Trophoblast cell (in vitro differentiated cells and primary cell): ENCODE data around the gene DYSF.

Experiments
- DNase-seq, 2 donors: peaks; one replicate each; pipeline ENCODE4 v3.0.0-alpha.2; 2016
- H2AFZ ChIP-seq: 2 replicates; pipeline ENCODE4 v1.6.1; 2013; ENCODE audit warnings: low read length, moderate library complexity, mild to moderate bottlenecking; ENCODE audit not compliant: insufficient read depth, poor library complexity
- H2AK5ac ChIP-seq: 2 replicates; pipeline ENCODE4 v1.6.1; 2013; ENCODE audit warnings: mild to moderate bottlenecking, low read length
- H2BK120ac ChIP-seq: 2 replicates; pipeline ENCODE4 v1.6.1; 2013; ENCODE audit warnings: low read length, mild to moderate bottlenecking, moderate library complexity; ENCODE audit not compliant: insufficient read depth, poor library complexity
- H2BK12ac ChIP-seq: 2 replicates; pipeline ENCODE4 v1.6.1; 2013; ENCODE audit warnings: mild to moderate bottlenecking, low read length, moderate library complexity
- H2BK5ac ChIP-seq: 2 replicates; pipeline ENCODE4 v1.6.1; 2013; ENCODE audit warnings: low read length, low read depth, moderate library complexity, mild to moderate bottlenecking; ENCODE audit not compliant: poor library complexity
- H3K14ac ChIP-seq: 2 replicates; pipeline ENCODE4 v1.6.1; 2013; ENCODE audit warnings: mild to moderate bottlenecking, low read length
- H3K18ac ChIP-seq: 2 replicates; pipeline ENCODE4 v1.6.1; 2013; ENCODE audit warnings: mild to moderate bottlenecking, low read length
- H3K23ac ChIP-seq: 2 replicates; pipeline ENCODE4 v1.6.1; 2013; ENCODE audit warnings: low read length
- H3K27ac ChIP-seq: 2 replicates; pipeline ENCODE4 v1.5.1; 2013; ENCODE audit warnings: low read depth, mild to moderate bottlenecking, inconsistent platforms, low read length, moderate library complexity
- H3K27me3 ChIP-seq: 2 replicates; pipeline ENCODE4 v1.6.1; 2013; ENCODE audit warnings: inconsistent platforms, mild to moderate bottlenecking, low read length, moderate library complexity; ENCODE audit not compliant: insufficient read depth
- H3K36me3 ChIP-seq, 2 experiments: 1 replicate in 1 of 2; 2 replicates in 1 of 2; pipeline ENCODE4 v1.6.1; 2013; ENCODE audit warnings: low read length in 2 of 2, mild to moderate bottlenecking in 2 of 2, moderate library complexity in 1 of 2; ENCODE audit not compliant: insufficient read depth in 2 of 2, control insufficient read depth in 1 of 2
- H3K4ac ChIP-seq: 2 replicates; pipeline ENCODE4 v1.6.1; 2013; ENCODE audit warnings: low read depth, mild to moderate bottlenecking, low read length, moderate library complexity
- H3K4me1 ChIP-seq, 2 experiments: 1 replicate in 1 of 2; 2 replicates in 1 of 2; pipeline ENCODE4 v1.6.1; 2013; ENCODE audit warnings: low read length in 2 of 2, mild to moderate bottlenecking in 2 of 2, moderate library complexity in 1 of 2; ENCODE audit not compliant: insufficient read depth in 2 of 2, control insufficient read depth in 1 of 2
- H3K4me2 ChIP-seq: 2 replicates; pipeline ENCODE4 v1.6.1; 2013; ENCODE audit warnings: inconsistent platforms, mild to moderate bottlenecking, low read length, moderate library complexity
- H3K4me3 ChIP-seq: 2 replicates; pipeline ENCODE4 v1.5.1; 2013; ENCODE audit warnings: mild to moderate bottlenecking, low read depth, low read length, inconsistent platforms
- H3K79me1 ChIP-seq: one replicate; pipeline ENCODE4 v1.6.1; 2013; ENCODE audit warnings: low read length
- H3K79me2 ChIP-seq: 2 replicates; pipeline ENCODE4 v1.6.1; 2013; ENCODE audit warnings: low read length, mild to moderate bottlenecking; ENCODE audit not compliant: control insufficient read depth, insufficient read depth, poor library complexity
- H3K9ac ChIP-seq: 2 replicates; pipeline ENCODE4 v1.6.1; 2013; ENCODE audit warnings: mild to moderate bottlenecking, low read length
- H3K9me3 ChIP-seq: 2 replicates; pipeline ENCODE4 v1.6.1; 2013; ENCODE audit warnings: low read depth, mild to moderate bottlenecking, control low read depth, inconsistent platforms, low read length; ENCODE audit not compliant: insufficient read depth
- H4K12ac ChIP-seq: 2 replicates; pipeline ENCODE4 v1.6.1; 2013; ENCODE audit warnings: low read depth, mild to moderate bottlenecking, low read length, moderate library complexity
- H4K8ac ChIP-seq: 2 replicates; pipeline ENCODE4 v1.6.1; 2013; ENCODE audit warnings: low read depth, mild to moderate bottlenecking, low read length, moderate library complexity
- H4K91ac ChIP-seq: one replicate; pipeline ENCODE4 v1.6.1; 2013; ENCODE audit warnings: low read depth, mild to moderate bottlenecking, low read length, moderate library complexity
- WGBS: extraction: QIAGEN DNeasy Blood & Tissue Kit; methylation state at CpG from one replicate; pipeline ENCODE4 v1.1.7; 2013; ENCODE audit warnings: missing lambda C conversion rate; ENCODE audit not compliant: insufficient read length, insufficient coverage; ENCODE audit errors: extremely low coverage; 5-methylcytosine and 5-hydroxymethylcytosine counted together

The DYSF gene

DNA sequence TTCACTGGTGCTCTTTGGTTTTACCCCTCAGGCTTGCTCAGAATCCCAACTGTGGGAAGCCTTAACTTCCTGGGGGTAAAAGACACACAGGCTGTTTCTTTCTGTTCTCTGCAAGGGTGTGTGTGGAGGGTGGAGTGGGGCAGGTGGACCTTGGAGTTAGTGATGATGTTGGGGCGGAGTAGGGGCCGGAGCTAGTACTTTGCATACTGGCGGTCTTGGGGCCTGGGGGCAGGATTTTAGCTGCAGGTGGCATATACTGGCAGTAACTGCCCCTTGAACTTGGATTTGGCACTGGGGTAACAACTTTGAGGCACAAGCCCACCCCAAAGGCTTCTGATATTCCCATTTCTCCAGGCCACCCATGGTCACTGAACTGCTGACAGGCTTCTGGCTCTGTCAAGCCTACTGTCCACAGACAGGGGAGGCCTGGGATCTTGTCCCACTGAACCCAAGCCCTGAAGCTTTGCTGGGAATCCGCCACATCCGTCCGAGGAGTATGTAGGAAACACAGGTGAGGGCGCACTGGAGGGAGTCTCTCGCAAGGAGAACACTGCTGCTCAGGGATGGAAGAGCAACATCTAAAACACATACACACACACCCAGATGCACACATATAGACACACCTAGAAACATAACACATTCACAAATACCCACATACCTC is 258.9 kb downstream of the DYSF start:
- WGBS = no CpG with 5 or more reads among the region's 8 CpGs
- H3K4ac ChIP-seq = no peak overlapping the region
- H2AFZ ChIP-seq = no peak overlapping the region

DNA sequence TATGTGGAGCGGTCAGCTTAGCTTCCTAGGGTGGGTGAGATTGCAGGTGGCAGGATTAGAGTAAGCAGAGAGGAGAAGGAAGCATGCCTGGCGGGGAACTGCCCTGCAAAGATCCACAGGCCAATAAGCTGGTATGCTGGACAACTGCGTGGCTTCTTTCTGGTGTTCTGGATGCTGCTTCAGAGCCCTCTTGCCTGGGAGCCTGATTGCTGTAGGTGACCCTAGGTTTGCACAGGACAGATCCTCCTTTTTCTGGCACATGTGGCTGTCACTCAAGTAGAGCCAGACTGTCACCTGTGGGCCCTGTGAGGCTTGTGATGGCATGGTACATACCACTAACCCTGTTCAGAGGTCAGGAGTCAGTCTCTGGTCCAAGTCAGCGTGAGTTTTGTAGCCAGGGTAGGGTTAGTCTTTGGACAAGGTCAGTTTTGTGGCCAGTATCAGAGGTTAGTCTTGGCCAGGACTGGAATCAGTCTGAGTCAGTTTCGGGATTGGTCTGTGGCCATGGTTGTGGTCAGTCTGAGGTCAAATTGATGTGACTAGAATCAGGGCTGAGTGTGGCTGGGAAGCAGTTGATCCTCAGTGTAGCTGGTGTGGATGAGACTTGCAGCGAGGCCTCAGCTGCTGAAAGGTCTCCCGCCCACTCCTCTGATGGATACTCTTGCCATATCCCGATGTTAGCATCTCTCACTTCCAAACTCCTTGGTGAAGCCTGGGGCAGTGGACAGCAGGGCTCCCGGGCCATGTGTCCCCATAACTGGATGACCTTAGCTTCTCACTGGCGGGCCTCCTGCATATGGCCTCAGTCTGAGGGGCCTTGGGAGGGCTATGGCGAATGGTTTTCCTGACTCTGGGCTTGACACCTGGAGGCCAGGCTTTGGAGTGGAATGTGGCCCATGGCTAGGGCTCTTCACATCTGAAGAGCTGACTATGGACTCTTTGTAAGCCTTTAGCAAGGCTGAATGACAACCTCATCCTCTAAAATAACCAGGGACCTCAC is 260.5 kb downstream of the DYSF start:
- WGBS = no CpG with 5 or more reads among the region's 11 CpGs
- no peak overlapping the region for H3K18ac ChIP-seq

More for the DNA sequence above, 258.9 kb downstream of the DYSF start:
- H2BK5ac ChIP-seq = no peak overlapping the region
- H3K27me3 ChIP-seq = no peaks in the 10 kb centered on the region
- H3K4me1 ChIP-seq = no peaks in the 10 kb centered on the region
- no peaks in the 10 kb centered on the region for H3K79me2 ChIP-seq
- DNase-seq = no peak
- no peak overlapping the region for H4K91ac ChIP-seq
- H2BK120ac ChIP-seq = no peak overlapping the region
- H3K4me3 ChIP-seq = no peak overlapping the region
- H3K79me1 ChIP-seq = no peaks in the 10 kb centered on the region
- H3K27ac ChIP-seq = no peak overlapping the region
- H4K12ac ChIP-seq = no peak overlapping the region
- H3K23ac ChIP-seq = no peak overlapping the region
- H2AK5ac ChIP-seq = no peak overlapping the region
- H4K8ac ChIP-seq = no peak overlapping the region
- H3K9me3 ChIP-seq = peaks cover 1% of the 10 kb centered on the region
- no peak overlapping the region for H3K14ac ChIP-seq
- no peak overlapping the region for H2BK12ac ChIP-seq
- no peak overlapping the region for H3K9ac ChIP-seq
- H3K36me3 ChIP-seq = no peaks in the 10 kb centered on the region
- no peak overlapping the region for H3K18ac ChIP-seq
- H3K4me2 ChIP-seq = no peak overlapping the region

DNA sequence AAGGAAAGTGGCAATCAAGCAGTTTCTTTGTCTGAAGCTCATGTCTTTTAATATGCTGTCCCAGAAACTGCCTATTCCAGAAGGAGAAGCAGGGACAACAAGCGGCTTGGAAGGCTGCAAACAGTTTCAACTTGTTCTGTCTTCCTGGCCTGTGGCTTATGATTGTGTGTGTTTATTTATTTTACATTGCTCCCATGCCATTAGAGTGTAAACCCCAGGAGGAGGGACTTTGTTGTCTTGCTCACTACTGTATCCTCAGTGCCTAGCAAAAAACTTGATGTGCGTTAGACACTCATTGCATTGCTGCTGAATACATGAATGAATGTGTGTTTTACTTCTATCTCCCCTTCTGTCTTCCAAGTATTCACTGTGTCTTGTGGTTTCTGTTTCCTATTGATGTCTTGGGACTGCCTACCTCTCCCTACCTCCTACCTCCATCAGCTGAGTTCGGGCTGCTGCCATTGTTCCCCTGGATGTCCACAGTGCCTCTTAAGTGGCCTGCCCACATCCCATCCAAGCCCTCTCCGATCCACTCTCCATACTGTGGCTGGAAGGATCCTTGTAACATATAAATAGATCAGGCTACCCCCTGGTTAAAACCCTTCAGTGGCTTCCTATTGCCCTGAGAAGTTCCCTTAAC is 261.4 kb downstream of the DYSF start:
- Histone ChIP-seq H2AK5ac (no peak overlapping the region), H2AFZ (no peak overlapping the region), H3K14ac (no peak overlapping the region), H3K79me1 (no peaks in the 10 kb centered on the region), H4K8ac (no peak overlapping the region), H3K23ac (no peak overlapping the region), H4K91ac (no peak overlapping the region), H4K12ac (no peak overlapping the region), H3K27me3 (no peaks in the 10 kb centered on the region), H3K9me3 (peaks cover 1% of the 10 kb centered on the region), H3K79me2 (no peaks in the 10 kb centered on the region), H2BK12ac (no peak overlapping the region), H2BK120ac (no peak overlapping the region), H3K18ac (no peak overlapping the region), H3K4me1 (no peaks in the 10 kb centered on the region), H3K4me2 (no peak overlapping the region), H2BK5ac (no peak overlapping the region), H3K36me3 (no peaks in the 10 kb centered on the region), H3K27ac (no peak overlapping the region), H3K9ac (no peak overlapping the region), H3K4ac (no peak overlapping the region), H3K4me3 (no peak overlapping the region)
- no CpG with 5 or more reads among the region's 4 CpGs for WGBS
- no peak for DNase-seq

More for the DNA sequence above, 260.5 kb downstream of the DYSF start:
- no peak overlapping the region for H2AFZ ChIP-seq
- no peak overlapping the region for H3K9ac ChIP-seq
- no peak overlapping the region for H3K4me3 ChIP-seq
- no peaks in the 10 kb centered on the region for H3K79me1 ChIP-seq
- H3K4ac ChIP-seq = no peak overlapping the region
- H3K4me1 ChIP-seq = no peaks in the 10 kb centered on the region
- H3K36me3 ChIP-seq = no peaks in the 10 kb centered on the region
- H3K23ac ChIP-seq = no peak overlapping the region
- no peak overlapping the region for H2AK5ac ChIP-seq
- no peak overlapping the region for H3K4me2 ChIP-seq
- H2BK5ac ChIP-seq = no peak overlapping the region
- H3K79me2 ChIP-seq = no peaks in the 10 kb centered on the region
- H3K27ac ChIP-seq = no peak overlapping the region
- no peak for DNase-seq
- H3K14ac ChIP-seq = no peak overlapping the region
- no peak overlapping the region for H2BK120ac ChIP-seq
- no peak overlapping the region for H2BK12ac ChIP-seq
- H3K9me3 ChIP-seq = peaks cover 1% of the 10 kb centered on the region
- no peak overlapping the region for H4K8ac ChIP-seq
- H3K27me3 ChIP-seq = no peaks in the 10 kb centered on the region
- no peak overlapping the region for H4K12ac ChIP-seq
- no peak overlapping the region for H4K91ac ChIP-seq

DNA sequence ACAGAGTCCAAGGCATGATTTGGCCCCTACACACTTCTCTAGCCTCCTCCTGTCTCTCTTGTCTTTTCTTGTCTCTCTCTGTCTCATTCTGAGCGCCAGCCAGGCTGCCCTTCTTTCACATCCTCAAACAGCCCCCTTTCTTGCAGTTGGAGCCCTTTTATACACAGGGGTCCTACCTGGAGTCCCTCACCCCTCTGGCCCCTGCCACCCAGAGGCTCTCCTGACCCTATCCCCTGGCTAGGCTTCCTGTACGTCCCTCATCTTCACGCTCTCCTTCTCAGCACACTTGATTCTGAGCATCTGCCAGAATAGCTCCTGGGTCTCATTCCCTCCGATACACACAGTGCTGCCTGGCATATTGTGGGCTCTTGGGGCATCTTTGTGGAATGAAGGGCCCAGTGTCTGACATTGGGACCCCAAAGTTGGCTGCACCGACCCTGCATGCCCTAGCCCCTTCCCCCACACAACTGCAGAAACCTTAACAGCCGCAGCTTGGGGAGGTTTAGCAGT is 261.9 kb downstream of the DYSF start:
- Histone ChIP-seq H2BK12ac (no peak overlapping the region), H3K18ac (no peak overlapping the region), H2AFZ (no peak overlapping the region), H3K4me3 (no peak overlapping the region), H4K8ac (no peak overlapping the region), H4K91ac (no peak overlapping the region), H3K27me3 (no peaks in the 10 kb centered on the region), H3K14ac (no peak overlapping the region), H3K36me3 (no peaks in the 10 kb centered on the region), H4K12ac (no peak overlapping the region), H3K4me1 (no peaks in the 10 kb centered on the region), H3K79me2 (no peaks in the 10 kb centered on the region), H3K9ac (no peak overlapping the region), H3K79me1 (no peaks in the 10 kb centered on the region), H2AK5ac (no peak overlapping the region), H3K9me3 (peaks cover 1% of the 10 kb centered on the region), H2BK120ac (no peak overlapping the region), H3K23ac (no peak overlapping the region), H3K4ac (no peak overlapping the region), H2BK5ac (no peak overlapping the region), H3K27ac (no peak overlapping the region), H3K4me2 (no peak overlapping the region)
- no CpG with 5 or more reads among the region's 6 CpGs for WGBS
- DNase-seq = no peak
